HL-60/S4 treated with retinoic acid at 250 ng/mL for 4 days and 3 days (cell line): ENCODE results near the gene TOPORS.
"Not testable (repeated sequence)": the region's sequence is repeated elsewhere in the genome, so short reads cannot be mapped to it uniquely, and the experiment has no call there.

ENCODE experiments used
- in situ Hi-C: fragments of 300-500 bp; cut with MboI; formaldehyde crosslinking; loops from 2 replicates; pipeline ENCODE4 v1.7.0; 2022; ENCODE audit warnings: low sequenced_read_pairs

The TOPORS gene

GRCh38 chr9:32570262-32570661 is 17.9 kb upstream of the TOPORS start:
- in situ Hi-C loops: loop anchor here (10.0 kb wide), 1 partner anchor 165 kb away; no protein-coding TSS in a partner anchor

GRCh38 chr9:32566770-32567169 is 14.4 kb upstream of the TOPORS start:
- in situ Hi-C loops: no loop called here

- in situ Hi-C loops: no loop called here
These were observed 13.6 kb upstream of the TOPORS start for GRCh38 chr9:32565967-32566366.

- in situ Hi-C loops: no loop called here
These were observed 6.1 kb upstream of the TOPORS start for GRCh38 chr9:32558408-32558934.

DNA sequence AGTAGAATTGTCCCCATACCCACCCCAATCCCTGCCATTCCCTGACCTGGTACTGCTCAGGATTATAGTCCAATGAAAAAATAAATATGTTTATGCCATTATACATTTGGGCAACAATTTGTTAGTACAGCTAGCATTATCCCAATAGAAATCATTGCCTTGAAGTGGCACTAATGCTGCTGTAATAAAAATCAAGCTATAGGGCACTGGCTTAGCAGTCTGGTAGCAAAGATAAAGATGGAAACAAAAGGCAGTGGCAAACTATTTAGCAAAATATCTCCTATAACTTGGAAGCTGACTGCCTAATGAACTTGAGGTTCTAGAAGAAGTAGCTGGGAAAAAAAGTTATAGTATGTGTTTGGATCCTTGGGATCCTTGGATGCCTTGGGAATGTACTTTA is 2.2 kb upstream of the TOPORS start:
- in situ Hi-C loops: no loop called here

GRCh38 chr9:32554107-32554506 is 1.7 kb upstream of the TOPORS start:
- in situ Hi-C loops: no loop called here

DNA sequence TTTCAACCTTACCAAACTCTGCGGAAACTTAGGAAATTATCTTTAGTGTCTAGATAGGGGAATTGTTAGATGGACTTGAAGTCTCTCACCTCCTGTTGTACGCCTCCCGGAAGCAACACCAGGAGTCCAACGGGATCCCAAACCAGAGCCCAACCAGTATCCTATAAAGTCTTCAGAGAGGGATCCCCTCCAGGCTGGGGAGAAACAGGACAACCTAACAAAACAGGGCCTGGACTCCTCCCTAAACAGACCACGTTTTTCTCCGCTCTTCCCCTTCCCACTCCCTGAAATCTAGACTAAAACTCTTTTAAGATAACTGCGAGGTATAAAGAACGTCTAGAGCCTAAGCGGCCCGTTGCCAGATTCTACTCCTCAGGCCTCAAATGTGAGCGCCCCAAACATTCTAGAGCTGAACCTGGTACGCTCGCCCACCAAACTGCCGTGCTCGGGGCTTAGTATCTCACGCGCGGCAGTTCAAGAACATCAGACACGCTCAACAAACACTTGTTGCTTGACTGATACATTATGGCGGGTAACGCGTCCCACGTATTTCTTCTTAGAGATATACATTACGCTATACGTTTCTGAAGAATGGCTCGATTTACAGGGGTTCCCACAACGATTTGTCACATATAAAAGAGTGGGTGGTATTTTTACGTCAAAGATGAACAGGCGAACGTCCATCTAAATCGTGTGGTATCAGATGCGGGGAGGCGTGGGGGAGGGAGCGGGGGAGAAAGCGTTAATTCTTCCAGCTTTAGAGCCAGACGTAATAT is 922 bp downstream of the TOPORS start:
- in situ Hi-C loops: no loop called here

DNA sequence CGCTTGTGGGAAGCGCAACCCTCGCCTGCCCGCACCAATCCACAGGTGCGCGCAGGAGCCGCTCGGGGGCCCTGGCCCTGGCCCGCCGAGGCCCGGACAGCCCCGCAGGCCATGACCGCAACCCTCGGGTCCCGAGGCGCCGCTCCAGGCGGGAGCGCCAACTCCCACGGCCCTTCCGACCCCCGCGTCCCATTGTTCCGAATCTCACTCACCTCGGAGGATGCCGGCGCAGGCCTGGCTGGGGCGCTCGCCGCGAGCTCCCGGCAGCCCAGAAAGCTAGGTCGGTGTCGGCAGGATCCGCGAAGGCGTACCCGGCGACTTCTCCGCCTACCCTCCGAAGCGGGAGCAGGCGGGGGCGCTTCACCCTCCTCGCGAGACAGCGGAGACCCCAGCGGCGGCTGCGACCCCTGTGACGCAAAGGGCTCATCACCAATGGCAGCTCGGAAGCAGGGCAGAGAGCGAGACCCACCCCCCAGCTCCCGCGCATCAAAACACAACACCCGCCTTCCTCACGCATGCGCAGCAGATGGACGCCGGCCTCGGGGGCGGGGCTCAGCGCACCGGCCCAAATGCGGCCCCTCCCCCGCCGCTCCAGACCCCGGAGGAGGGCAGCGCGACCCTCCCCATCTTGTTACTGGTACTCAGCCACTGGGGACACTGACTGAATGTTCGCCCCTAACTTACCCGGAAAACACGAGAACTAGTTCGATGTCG is 1.7 kb downstream of the TOPORS start:
- in situ Hi-C loops: no loop called here

- in situ Hi-C loops: no loop called here
These were observed 2.2 kb downstream of the TOPORS start for GRCh38 chr9:32550150-32550561.

DNA sequence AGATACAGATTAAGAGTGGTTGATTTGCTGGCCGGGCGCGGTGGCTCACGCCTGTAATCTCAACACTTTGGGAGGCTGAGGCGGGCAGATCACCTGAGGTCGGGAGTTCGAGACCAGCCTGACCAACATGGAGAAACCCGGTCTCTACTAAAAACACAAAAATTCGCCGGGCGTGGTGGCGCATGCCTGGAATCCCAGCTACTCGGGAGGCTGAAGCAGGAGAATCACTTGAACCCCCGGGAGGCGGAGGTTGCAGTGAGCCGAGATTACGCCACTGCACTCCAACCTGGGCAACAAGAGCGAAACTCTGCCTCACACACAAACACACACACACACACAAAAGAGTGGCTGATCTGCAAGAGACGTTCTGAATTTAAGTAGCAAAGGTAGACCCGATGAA is 4.2 kb downstream of the TOPORS start:
- in situ Hi-C loops: not testable (repeated sequence)

GRCh38 chr9:32545884-32546283 is 6.5 kb downstream of the TOPORS start:
- in situ Hi-C loops: no loop called here

DNA sequence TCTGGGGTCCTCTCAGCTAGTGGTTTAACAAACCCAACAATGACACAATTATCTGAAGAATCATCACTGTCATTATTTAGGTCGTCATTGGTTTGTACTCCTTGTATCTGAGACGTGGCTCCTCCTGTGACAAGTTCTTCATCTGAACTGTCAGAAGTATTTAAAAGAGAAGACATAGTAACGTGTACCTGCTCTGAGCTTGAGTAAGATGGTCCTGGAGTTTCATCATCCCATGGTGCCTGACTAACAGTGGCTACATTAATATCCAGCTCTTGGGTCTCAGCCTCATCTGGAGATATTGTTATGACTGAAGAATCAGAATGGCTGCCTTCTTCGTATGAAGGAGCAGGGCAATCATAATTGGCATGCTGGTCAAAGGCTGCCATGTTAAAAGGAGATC is 9.3 kb downstream of the TOPORS start:
- in situ Hi-C loops: no loop called here

DNA sequence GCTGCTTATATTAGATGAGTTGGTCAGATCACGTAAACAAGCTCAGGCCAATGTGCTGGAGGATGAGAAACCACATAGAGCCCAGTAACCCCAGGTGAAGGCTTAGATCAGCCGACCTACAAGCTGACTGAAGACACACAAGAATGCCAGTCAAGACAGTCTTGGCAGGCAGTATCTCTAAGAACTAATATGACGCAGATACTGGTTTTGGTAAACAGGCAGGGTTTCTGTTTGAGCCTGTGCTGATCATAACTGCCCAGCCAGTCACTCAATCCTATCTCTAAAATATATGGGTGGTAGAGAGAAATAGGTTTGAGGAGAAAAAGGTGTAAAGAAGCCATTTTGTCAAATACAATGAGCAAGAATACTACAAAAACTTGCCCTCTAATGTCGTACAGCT is 18.6 kb downstream of the TOPORS start:
- in situ Hi-C loops: no loop called here

GRCh38 chr9:32533336-32533735 is 19.1 kb downstream of the TOPORS start:
- in situ Hi-C loops: no loop called here

GRCh38 chr9:32526707-32527048 is 25.7 kb downstream of the TOPORS start:
- in situ Hi-C loops: no loop called here

- in situ Hi-C loops: no loop called here
These were observed 26.2 kb downstream of the TOPORS start, which contains the start of gene RIGI for GRCh38 chr9:32526041-32526706. RIGI (minus strand) TSS chr9:32526196; CDS start chr9:32526166, 30 bp downstream.

GRCh38 chr9:32525709-32526030 is 26.7 kb downstream of the TOPORS start:
- in situ Hi-C loops: no loop called here

- in situ Hi-C loops: no loop called here
These were observed 27.3 kb downstream of the TOPORS start for GRCh38 chr9:32524892-32525708.

DNA sequence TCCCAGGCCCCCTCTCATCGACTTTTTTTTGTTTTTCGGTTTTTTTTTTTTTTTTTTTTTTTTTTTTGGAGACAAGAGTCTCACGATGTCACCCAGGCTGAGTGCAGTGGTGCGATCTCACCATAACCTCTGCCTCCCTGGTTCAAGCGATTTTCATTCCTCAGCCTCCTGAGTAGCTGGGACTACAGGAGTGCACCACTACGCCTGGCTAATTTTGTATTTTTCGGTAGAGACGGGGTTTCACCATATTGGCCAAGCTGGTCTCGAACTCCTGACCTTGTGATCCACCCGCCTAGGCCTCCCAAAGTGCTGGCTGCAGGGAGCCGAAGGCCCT is 27.9 kb downstream of the TOPORS start:
- in situ Hi-C loops: not testable (repeated sequence)

GRCh38 chr9:32523910-32524309 is 28.5 kb downstream of the TOPORS start:
- in situ Hi-C loops: no loop called here

DNA sequence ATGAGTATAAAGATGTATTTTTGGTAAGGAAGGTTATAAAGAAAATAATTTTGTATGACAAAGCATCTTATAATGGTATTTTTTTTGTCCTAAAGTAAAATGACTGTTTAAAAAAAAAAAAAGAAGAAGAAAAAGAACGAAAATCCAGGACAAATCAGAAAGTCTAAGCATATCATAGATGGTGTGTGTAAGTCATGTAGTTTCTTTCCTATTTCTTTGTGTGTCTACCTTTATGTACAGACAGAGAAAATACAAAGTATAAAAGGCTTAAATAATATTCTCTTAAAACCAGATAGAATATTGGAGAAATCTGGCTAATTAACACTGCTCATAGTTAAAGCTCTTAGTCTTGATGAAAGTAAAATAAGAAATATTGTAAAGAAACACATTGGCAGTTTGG is 34.1 kb downstream of the TOPORS start:
- in situ Hi-C loops: no loop called here
